ENCODE measurements around the gene MYZAP. TPM values are rescaled to one million over a fixed set of nuclear protein-coding genes. Genes with fewer than 3 reads are reported as not detected.

MYZAP gene
- total RNA-seq, 1 experiment from 2014 or later: 0.63 TPM

DNA sequence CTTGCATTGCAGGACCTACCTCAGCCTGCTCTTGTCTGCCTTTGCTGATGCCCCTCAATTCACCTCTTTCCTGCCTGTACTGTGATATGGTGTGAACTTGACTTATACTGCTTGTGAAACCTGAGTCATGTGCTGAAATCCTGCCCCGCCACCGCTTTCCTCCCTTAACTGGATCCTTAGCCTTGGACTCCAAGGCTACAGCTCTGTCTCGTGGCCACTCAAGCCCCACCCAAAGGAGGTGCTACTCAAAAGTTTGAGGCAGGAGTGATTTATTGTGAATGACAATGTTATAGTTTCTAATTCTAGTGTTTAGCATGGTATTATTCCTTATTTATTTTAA lies 56.1 kb downstream of the MYZAP start:
- Mint-ChIP-seq H3K27me3 (ENCODE audit: low read depth) (peaks cover 12% of the 10 kb centered on the region), H3K4me1 (peaks cover 0 to 2% of the 10 kb centered on the region in 2 experiments; a peak in 1 of 4 replicates), H3K36me3 (ENCODE audit: insufficient read depth in 1 of 3, low read depth in 3 of 3) (no peaks in the 10 kb centered on the region), H3K27ac (peak overlapping the region in 1 of 3 experiments; percentile 17; a peak in 1 of 7 replicates), H3K9me3 (no peaks in the 10 kb centered on the region), H3K4me3 (no peak overlapping the region)
- Histone ChIP-seq H4K20me1 (ENCODE audit: control insufficient read depth, insufficient read depth, insufficient read length) (no peaks in the 10 kb centered on the region), H3K14ac (ENCODE audit: insufficient read depth, low read length) (no peak overlapping the region), H3K27me3 (ENCODE audit: insufficient read depth, low read length) (no peaks in the 10 kb centered on the region), H3T11ph (ENCODE audit: low read length) (no peak overlapping the region), H3K4me1 (ENCODE audit: insufficient read depth, low read length) (no peaks in the 10 kb centered on the region), H2BK120ac (ENCODE audit: low read depth, low read length, poor library complexity, severe bottlenecking) (no peak overlapping the region), H3K9ac (ENCODE audit: extremely low read depth, insufficient read length, low read length) (no peak overlapping the region), H2BK12ac (ENCODE audit: insufficient read length, low read depth, low read length) (no peak overlapping the region), H2BK20ac (ENCODE audit: low read depth, low read length, poor library complexity, severe bottlenecking) (no peak overlapping the region), H3K56ac (ENCODE audit: insufficient read length, low read depth, low read length) (no peak overlapping the region), H3K79me2 (ENCODE audit: insufficient read depth, low read length) (no peaks in the 10 kb centered on the region), H2AFZ (ENCODE audit: low read length) (no peak overlapping the region), H3K4ac (ENCODE audit: low read depth, low read length) (no peak overlapping the region), H3K23me2 (ENCODE audit: insufficient read length, low read depth, low read length, poor library complexity, severe bottlenecking) (no peaks in the 10 kb centered on the region), H2BK15ac (ENCODE audit: low read depth, low read length) (no peak overlapping the region), H4K5ac (ENCODE audit: insufficient read length, low read depth, low read length) (no peak overlapping the region), H3K9me3 (ENCODE audit: control insufficient read depth, low read depth, low read length) (no peaks in the 10 kb centered on the region), H3K27ac (ENCODE audit: insufficient read length, low read depth, low read length) (no peak overlapping the region), H2BK5ac (ENCODE audit: insufficient read length, low read length) (no peak overlapping the region), H4K91ac (ENCODE audit: insufficient read length, low read depth, low read length) (no peak overlapping the region), H2AK5ac (ENCODE audit: insufficient read length, low read length) (no peak overlapping the region), H3K4me2 (ENCODE audit: insufficient read depth, insufficient read length, low read length) (no peak overlapping the region), H3K18ac (ENCODE audit: insufficient read length, low read depth, low read length) (no peak overlapping the region), H4K8ac (replicated peaks; ENCODE audit: insufficient read length, low read depth, low read length) (no peak overlapping the region), H3K23ac (ENCODE audit: insufficient read length, low read depth, low read length) (no peak overlapping the region), H3K79me1 (ENCODE audit: insufficient read depth, low read depth, low read length, poor library complexity, severe bottlenecking) (no peaks in the 10 kb centered on the region)
- TF ChIP-seq, protein P1, sequence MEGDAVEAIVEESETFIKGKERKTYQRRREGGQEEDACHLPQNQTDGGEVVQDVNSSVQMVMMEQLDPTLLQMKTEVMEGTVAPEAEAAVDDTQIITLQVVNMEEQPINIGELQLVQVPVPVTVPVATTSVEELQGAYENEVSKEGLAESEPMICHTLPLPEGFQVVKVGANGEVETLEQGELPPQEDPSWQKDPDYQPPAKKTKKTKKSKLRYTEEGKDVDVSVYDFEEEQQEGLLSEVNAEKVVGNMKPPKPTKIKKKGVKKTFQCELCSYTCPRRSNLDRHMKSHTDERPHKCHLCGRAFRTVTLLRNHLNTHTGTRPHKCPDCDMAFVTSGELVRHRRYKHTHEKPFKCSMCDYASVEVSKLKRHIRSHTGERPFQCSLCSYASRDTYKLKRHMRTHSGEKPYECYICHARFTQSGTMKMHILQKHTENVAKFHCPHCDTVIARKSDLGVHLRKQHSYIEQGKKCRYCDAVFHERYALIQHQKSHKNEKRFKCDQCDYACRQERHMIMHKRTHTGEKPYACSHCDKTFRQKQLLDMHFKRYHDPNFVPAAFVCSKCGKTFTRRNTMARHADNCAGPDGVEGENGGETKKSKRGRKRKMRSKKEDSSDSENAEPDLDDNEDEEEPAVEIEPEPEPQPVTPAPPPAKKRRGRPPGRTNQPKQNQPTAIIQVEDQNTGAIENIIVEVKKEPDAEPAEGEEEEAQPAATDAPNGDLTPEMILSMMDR (conservative IDR thresholded peaks at IDR 0.05): no peak
- no peak for DNase-seq
- WGBS (ENCODE audit: extremely low coverage, insufficient read length, low lambda C conversion rate): no CpG with 5 or more reads among the region's 3 CpGs
